Immature natural killer cell (primary cell): Measurements from ENCODE around the gene CACNG5. TPM values are rescaled to one million over a fixed set of nuclear protein-coding genes. Genes with fewer than 3 reads are reported as not detected.

Source experiments
- DNase-seq, 3 donors: peaks; one replicate each; pipeline ENCODE4 v3.0.0; 2022; ENCODE audit warnings: mixed read lengths in 1 of 3
- H3K27ac Mint-ChIP-seq, 6 donors: one replicate each; pipeline ENCODE4 v1.8.0; 2020; ENCODE audit warnings: mixed read lengths in 6 of 6, mild to moderate bottlenecking in 5 of 6, inconsistent platforms in 4 of 6, moderate library complexity in 3 of 6
- H3K27me3 Mint-ChIP-seq, 3 donors: one replicate each; pipeline ENCODE4 v1.8.0; 2020 to 2021; ENCODE audit warnings: low read depth in 3 of 3, mild to moderate bottlenecking in 3 of 3, mixed read lengths in 3 of 3, moderate library complexity in 3 of 3, inconsistent platforms in 1 of 3
- H3K36me3 Mint-ChIP-seq, 3 donors: one replicate each; pipeline ENCODE4 v1.8.0; 2020; ENCODE audit warnings: mixed read lengths in 3 of 3, inconsistent platforms in 2 of 3, mild to moderate bottlenecking in 2 of 3
- H3K4me1 Mint-ChIP-seq, 2 donors: one replicate each; pipeline ENCODE4 v1.8.0; 2020; ENCODE audit warnings: inconsistent platforms in 2 of 2, mild to moderate bottlenecking in 2 of 2, mixed read lengths in 2 of 2, moderate library complexity in 1 of 2
- H3K4me3 Mint-ChIP-seq, 5 donors: one replicate each; pipeline ENCODE4 v1.8.0; 2020; ENCODE audit warnings: mild to moderate bottlenecking in 5 of 5, mixed read lengths in 5 of 5, inconsistent platforms in 3 of 5, moderate library complexity in 3 of 5
- H3K9me3 Mint-ChIP-seq, 6 donors: one replicate each; pipeline ENCODE4 v1.8.0; 2020; ENCODE audit warnings: mild to moderate bottlenecking in 6 of 6, mixed read lengths in 6 of 6, inconsistent platforms in 4 of 6, moderate library complexity in 3 of 6
- polyA plus RNA-seq, 3 donors: library from polyadenylated mRNA; unstranded; fragments of 300-500 nt; fragmentation: Illumina TruSeq; gene quantifications; one replicate each; pipeline ENCODE4 v1.2.3, GENCODE V29; 2021

Gene CACNG5
- polyA plus RNA-seq, 3 donors from 2014 or later: not detected

- H3K36me3 Mint-ChIP-seq: no peaks in the 10 kb centered on the region
- peak; percentile 30 to 47 (median 46) for DNase-seq
- peaks cover 3 to 6% of the 10 kb centered on the region in 2 donors for H3K4me1 Mint-ChIP-seq
- no peaks in the 10 kb centered on the region for H3K9me3 Mint-ChIP-seq
- no peak overlapping the region for H3K4me3 Mint-ChIP-seq
- H3K27ac Mint-ChIP-seq: no peak overlapping the region
- H3K27me3 Mint-ChIP-seq: peaks cover 0 to 15% (median 2%) of the 10 kb centered on the region in 3 donors
Measured at GRCh38 chr17:66906321-66907278, 71.7 kb downstream of the CACNG5 start.

- Mint-ChIP-seq H3K36me3 (no peaks in the 10 kb centered on the region), H3K9me3 (no peaks in the 10 kb centered on the region), H3K4me1 (peaks cover 3 to 6% of the 10 kb centered on the region in 2 donors), H3K4me3 (no peak overlapping the region), H3K27ac (no peak overlapping the region), H3K27me3 (peaks cover 0 to 15% (median 0%) of the 10 kb centered on the region in 3 donors)
- no peak for DNase-seq
Measured at GRCh38 chr17:66909804-66910373, 75.0 kb downstream of the CACNG5 start.

DNA sequence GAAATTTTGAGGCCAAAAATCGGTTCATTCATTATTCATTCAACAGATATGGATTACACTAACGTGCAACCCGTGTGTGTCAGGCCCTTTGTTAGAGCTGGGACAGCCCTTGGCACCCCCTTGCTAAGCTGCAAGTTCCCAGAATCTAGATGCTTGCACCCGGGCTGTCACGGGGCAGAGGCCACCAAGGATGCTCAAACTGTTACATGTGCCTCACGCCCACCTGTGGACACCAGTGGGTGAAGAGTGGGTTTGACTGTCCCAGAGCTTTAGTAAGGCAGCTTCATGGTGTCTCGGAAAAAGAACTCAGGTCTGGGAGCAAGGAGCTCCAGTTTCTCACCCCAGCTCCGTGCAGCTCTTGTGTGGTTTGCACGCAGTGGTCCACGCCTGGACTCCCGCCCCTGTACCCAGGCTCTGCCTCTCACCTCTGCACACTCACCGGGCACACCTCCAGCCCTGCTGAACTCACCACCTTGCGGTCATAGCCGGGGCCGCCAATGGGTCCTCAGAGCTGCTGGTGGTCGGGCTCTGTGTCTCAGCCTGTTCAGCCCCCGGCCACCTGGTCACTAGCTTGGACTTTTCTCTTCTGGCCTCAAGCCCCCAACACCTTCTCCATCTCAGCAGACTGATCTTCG lies 75.9 kb downstream of the CACNG5 start:
- Mint-ChIP-seq H3K36me3 (no peaks in the 10 kb centered on the region), H3K4me1 (peaks cover 3 to 6% of the 10 kb centered on the region in 2 donors), H3K4me3 (no peak overlapping the region), H3K9me3 (no peaks in the 10 kb centered on the region), H3K27me3 (peaks cover 0 to 14% (median 0%) of the 10 kb centered on the region in 3 donors), H3K27ac (no peak overlapping the region)
- no peak for DNase-seq

- no peaks in the 10 kb centered on the region for H3K36me3 Mint-ChIP-seq
- H3K4me3 Mint-ChIP-seq: no peak overlapping the region
- H3K9me3 Mint-ChIP-seq: no peaks in the 10 kb centered on the region
- H3K27me3 Mint-ChIP-seq: peaks cover 0 to 16% (median 4%) of the 10 kb centered on the region in 3 donors
- H3K27ac Mint-ChIP-seq: no peak overlapping the region
- H3K4me1 Mint-ChIP-seq: no peaks in the 10 kb centered on the region
- DNase-seq: no peak
Measured at GRCh38 chr17:66915204-66915611, 80.3 kb downstream of the CACNG5 start.

DNA sequence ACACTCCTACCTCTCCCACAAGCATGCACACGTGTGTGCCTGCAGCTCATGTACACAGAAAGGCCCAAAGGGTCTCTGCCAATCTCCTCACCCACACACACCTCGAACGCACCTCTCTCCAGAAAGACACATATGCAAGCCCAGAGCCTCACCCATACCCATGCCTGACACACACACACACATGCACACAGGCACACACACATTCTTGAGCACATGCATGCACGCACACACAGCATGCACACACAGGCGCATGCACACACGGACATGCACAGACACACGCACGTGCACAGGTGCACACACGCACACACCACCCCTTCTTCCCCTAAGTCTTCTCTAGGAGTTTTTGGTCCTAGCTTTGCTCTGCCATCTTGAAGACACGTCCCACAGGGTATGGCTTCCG lies 80.9 kb downstream of the CACNG5 start:
- DNase-seq: no peak
- no peaks in the 10 kb centered on the region for H3K36me3 Mint-ChIP-seq
- no peak overlapping the region for H3K27ac Mint-ChIP-seq
- H3K4me3 Mint-ChIP-seq: no peak overlapping the region
- peaks cover 0 to 16% (median 4%) of the 10 kb centered on the region in 3 donors for H3K27me3 Mint-ChIP-seq
- no peaks in the 10 kb centered on the region for H3K9me3 Mint-ChIP-seq
- H3K4me1 Mint-ChIP-seq: no peaks in the 10 kb centered on the region

DNA sequence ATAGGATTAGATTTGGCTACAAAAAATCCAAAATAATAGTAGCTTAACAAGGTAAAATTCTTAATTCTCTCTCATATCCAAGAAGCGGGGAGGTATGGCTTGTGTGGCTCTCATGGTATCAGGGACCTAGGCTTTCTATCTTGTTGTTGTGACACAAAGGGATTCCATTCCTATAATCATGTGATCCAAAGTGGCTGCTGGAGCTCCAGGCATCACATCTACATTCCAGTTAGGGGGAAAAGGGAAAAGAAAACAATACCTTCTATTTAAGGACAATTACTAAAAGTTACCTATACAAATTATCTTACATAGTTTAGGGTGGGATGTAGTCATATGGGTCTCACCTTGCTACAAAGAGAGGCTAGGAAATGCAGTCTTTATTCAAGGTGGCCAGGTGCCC lies 82.0 kb downstream of the CACNG5 start:
- H3K36me3 Mint-ChIP-seq: no peaks in the 10 kb centered on the region
- DNase-seq: no peak
- H3K4me1 Mint-ChIP-seq: no peaks in the 10 kb centered on the region
- H3K27me3 Mint-ChIP-seq: peaks cover 0 to 19% (median 8%) of the 10 kb centered on the region in 3 donors
- H3K4me3 Mint-ChIP-seq: no peak overlapping the region
- H3K9me3 Mint-ChIP-seq: no peaks in the 10 kb centered on the region
- H3K27ac Mint-ChIP-seq: no peak overlapping the region

- Mint-ChIP-seq H3K4me1 (no peaks in the 10 kb centered on the region), H3K27me3 (peaks cover 0 to 12% (median 9%) of the 10 kb centered on the region in 3 donors), H3K27ac (no peak overlapping the region), H3K4me3 (no peak overlapping the region), H3K9me3 (no peaks in the 10 kb centered on the region), H3K36me3 (no peaks in the 10 kb centered on the region)
- DNase-seq: no peak
Measured at GRCh38 chr17:66918896-66919295, 84.0 kb downstream of the CACNG5 start.

GRCh38 chr17:66920435-66920834 lies 85.5 kb downstream of the CACNG5 start:
- no peak for DNase-seq
- Mint-ChIP-seq H3K4me1 (no peaks in the 10 kb centered on the region), H3K9me3 (no peaks in the 10 kb centered on the region), H3K27ac (no peak overlapping the region), H3K36me3 (no peaks in the 10 kb centered on the region), H3K4me3 (no peak overlapping the region), H3K27me3 (peaks cover 0 to 10% (median 9%) of the 10 kb centered on the region in 3 donors)

DNA sequence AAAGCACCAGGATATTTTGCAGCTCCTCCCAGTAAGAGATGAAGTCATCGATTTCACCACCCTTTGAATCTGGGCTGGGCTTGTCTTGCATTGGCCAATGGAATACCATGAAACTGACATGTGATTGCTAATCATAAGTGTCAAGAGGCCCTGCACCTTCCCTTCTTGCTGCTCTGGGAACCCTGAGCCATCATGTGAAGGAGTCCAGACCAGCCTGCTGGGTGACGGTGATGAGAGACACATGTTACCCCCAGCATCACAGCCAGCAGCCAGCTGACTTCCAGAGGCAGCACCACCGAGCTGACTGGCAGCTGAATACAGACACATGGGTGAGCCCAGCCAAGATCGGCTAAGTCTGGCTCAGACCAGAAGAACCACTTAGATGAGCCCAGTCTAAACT lies 86.0 kb downstream of the CACNG5 start:
- no peak for DNase-seq
- peaks cover 0 to 9% (median 9%) of the 10 kb centered on the region in 3 donors for H3K27me3 Mint-ChIP-seq

DNA sequence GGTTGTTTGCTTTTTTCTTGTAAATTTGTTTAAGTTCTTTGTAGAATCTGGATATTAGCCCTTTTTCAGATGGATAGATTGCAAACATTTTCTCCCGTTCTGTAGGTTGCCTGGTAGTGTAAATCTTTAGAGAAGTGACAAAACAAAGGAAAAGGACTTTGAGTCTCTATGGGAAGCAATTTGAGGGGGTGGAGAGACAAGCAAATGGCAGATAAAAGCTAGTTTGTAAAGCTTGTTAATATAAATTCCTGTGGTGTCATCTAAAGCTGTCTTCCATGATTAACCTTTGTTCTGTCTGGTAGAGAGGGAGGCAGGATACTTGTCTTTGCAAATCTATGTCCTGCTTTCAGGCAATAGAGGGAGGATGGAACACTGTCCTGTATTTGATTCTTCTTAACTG lies 89.0 kb downstream of the CACNG5 start:
- Mint-ChIP-seq H3K9me3 (no peaks in the 10 kb centered on the region), H3K27me3 (peaks cover 3 to 11% (median 10%) of the 10 kb centered on the region in 3 donors)

More for the DNA sequence above, 86.0 kb downstream of the CACNG5 start:
- no peaks in the 10 kb centered on the region for H3K36me3 Mint-ChIP-seq
- no peaks in the 10 kb centered on the region for H3K4me1 Mint-ChIP-seq
- H3K4me3 Mint-ChIP-seq: no peak overlapping the region
- no peaks in the 10 kb centered on the region for H3K9me3 Mint-ChIP-seq
- H3K27ac Mint-ChIP-seq: no peak overlapping the region

DNA sequence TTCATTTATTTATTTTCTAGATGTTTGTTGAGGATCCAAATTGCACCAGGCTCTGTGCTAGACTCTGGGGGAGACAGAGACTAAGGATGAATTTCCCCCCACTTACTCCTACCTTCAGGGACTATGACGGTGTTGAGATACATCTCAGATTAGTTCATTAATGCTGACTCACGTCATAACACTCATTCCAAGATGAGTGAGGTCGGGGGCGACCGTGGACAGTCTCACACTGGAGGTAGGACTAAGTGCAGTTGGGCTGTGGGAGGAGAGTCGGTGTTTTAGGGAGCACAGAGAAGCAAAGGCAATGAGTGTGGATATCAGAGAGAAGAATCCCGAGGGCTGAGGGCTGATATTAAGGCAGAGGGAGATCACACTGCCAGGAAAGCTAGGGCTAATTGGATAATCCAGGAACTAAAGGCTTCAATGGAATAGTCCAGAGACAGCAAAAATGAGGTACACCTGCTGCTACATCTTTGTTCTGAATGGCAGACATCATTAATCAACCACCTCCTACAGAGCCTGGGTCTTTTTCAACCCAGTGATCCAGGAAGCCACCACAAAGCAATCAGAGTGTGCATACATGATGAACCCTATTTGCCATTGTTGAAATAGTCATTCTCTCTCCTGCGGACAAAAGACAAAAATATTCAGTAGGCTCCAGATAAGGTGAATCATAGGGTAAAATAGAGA lies 91.0 kb downstream of the CACNG5 start:
- Mint-ChIP-seq H3K4me1 (no peaks in the 10 kb centered on the region), H3K27me3 (peaks cover 3 to 11% (median 9%) of the 10 kb centered on the region in 3 donors), H3K36me3 (no peaks in the 10 kb centered on the region), H3K27ac (no peak overlapping the region), H3K9me3 (no peaks in the 10 kb centered on the region), H3K4me3 (no peak overlapping the region)
- DNase-seq: no peak

More for the DNA sequence above, 89.0 kb downstream of the CACNG5 start:
- no peaks in the 10 kb centered on the region for H3K4me1 Mint-ChIP-seq
- no peak for DNase-seq
- no peaks in the 10 kb centered on the region for H3K36me3 Mint-ChIP-seq
- H3K27ac Mint-ChIP-seq: no peak overlapping the region
- no peak overlapping the region for H3K4me3 Mint-ChIP-seq

DNA sequence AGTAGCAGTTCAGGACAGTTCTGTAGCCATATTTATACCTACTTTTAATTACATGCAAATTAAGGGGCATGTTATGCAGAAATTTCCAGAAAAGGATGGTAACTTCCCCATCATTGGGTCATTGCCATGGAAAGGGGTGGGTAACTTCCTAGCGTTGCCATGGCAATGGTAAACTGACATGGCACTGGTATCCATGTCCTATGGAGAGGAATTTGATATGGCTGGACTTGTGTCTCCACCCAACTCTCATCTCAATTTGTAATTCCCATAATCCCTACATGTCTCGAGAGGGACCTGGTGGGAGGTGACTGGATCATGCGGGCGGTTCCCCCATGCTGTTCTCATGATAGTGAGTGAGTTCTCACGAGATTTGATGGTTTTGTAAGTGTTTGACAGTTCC lies 94.0 kb downstream of the CACNG5 start:
- Mint-ChIP-seq H3K9me3 (no peaks in the 10 kb centered on the region), H3K4me3 (no peak overlapping the region), H3K27ac (no peak overlapping the region), H3K27me3 (peaks cover 4 to 16% (median 5%) of the 10 kb centered on the region in 3 donors), H3K36me3 (no peaks in the 10 kb centered on the region), H3K4me1 (no peaks in the 10 kb centered on the region)
- no peak for DNase-seq

- DNase-seq: no peak
- H3K36me3 Mint-ChIP-seq: no peaks in the 10 kb centered on the region
- H3K9me3 Mint-ChIP-seq: no peaks in the 10 kb centered on the region
- H3K27ac Mint-ChIP-seq: no peak overlapping the region
- H3K27me3 Mint-ChIP-seq: peaks cover 4 to 18% (median 5%) of the 10 kb centered on the region in 3 donors
- H3K4me1 Mint-ChIP-seq: no peaks in the 10 kb centered on the region
- H3K4me3 Mint-ChIP-seq: no peak overlapping the region
Measured at GRCh38 chr17:66929591-66929990, 94.7 kb downstream of the CACNG5 start.
